Ammon's horn (tissue), 1 donor: ENCODE data around the gene PPIL1.

Experiments
- DNase-seq: peaks from one replicate; pipeline ENCODE4 v3.0.0-alpha.2; 2016; ENCODE audit warnings: low spot score

PPIL1 gene

GRCh38 chr6:36834576-36835341 is 39.8 kb downstream of the PPIL1 start:
- no peak for DNase-seq

GRCh38 chr6:36833182-36833789 is 41.3 kb downstream of the PPIL1 start:
- no peak for DNase-seq

GRCh38 chr6:36832313-36832712 is 42.3 kb downstream of the PPIL1 start:
- DNase-seq = no peak

GRCh38 chr6:36830577-36830976 is 44.0 kb downstream of the PPIL1 start:
- no peak for DNase-seq

GRCh38 chr6:36829919-36830544 is 44.6 kb downstream of the PPIL1 start:
- DNase-seq = peak; percentile 83

- peak; percentile 62 for DNase-seq
Measured at GRCh38 chr6:36827261-36828079, 47.1 kb downstream of the PPIL1 start.

GRCh38 chr6:36826520-36827227 is 47.9 kb downstream of the PPIL1 start:
- no peak for DNase-seq

GRCh38 chr6:36825994-36826393 is 48.6 kb downstream of the PPIL1 start:
- no peak for DNase-seq

GRCh38 chr6:36825452-36825851 is 49.2 kb downstream of the PPIL1 start:
- DNase-seq = no peak

GRCh38 chr6:36824253-36824652 is 50.4 kb downstream of the PPIL1 start:
- no peak for DNase-seq

- DNase-seq = no peak
Measured at GRCh38 chr6:36823421-36824096, 51.0 kb downstream of the PPIL1 start.

GRCh38 chr6:36822506-36823269 is 51.9 kb downstream of the PPIL1 start:
- no peak for DNase-seq

GRCh38 chr6:36821581-36822335 is 52.8 kb downstream of the PPIL1 start:
- no peak for DNase-seq

GRCh38 chr6:36820700-36821580 is 53.7 kb downstream of the PPIL1 start:
- no peak for DNase-seq

GRCh38 chr6:36818756-36819155 is 55.8 kb downstream of the PPIL1 start:
- no peak for DNase-seq

GRCh38 chr6:36817847-36818246 is 56.8 kb downstream of the PPIL1 start:
- DNase-seq = no peak

GRCh38 chr6:36817176-36817817 is 57.3 kb downstream of the PPIL1 start:
- DNase-seq = no peak
